ENCODE data around the gene S100Z.
"Not testable (repeated sequence)": the region's sequence is repeated elsewhere in the genome, so short reads cannot be mapped to it uniquely, and the experiment has no call there.

The S100Z gene

DNA sequence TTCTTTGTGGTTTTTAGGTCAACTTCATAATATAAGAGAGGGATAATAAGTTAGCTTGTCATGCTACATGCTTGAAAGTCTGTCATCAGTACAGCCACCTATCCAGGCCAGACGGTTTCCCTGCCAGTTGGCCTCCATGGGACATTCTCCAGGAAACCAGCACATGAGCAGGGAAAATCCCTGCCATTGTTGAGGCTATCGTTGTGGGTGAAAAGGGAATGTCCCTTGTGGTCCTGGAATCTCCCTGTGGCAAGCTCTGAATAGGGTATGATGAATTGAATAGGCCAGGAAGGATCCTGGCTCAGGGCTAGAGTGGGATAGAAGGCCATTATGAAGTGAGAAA is 18.7 kb upstream of the S100Z start:
- DNase-seq: no peak

- no peak for DNase-seq
Measured at GRCh38 chr5:76836181-76836580, 13.6 kb upstream of the S100Z start.

GRCh38 chr5:76836585-76836984 is 13.2 kb upstream of the S100Z start:
- no peak for DNase-seq

GRCh38 chr5:76838481-76839261 is 11.1 kb upstream of the S100Z start:
- no peak for DNase-seq

DNA sequence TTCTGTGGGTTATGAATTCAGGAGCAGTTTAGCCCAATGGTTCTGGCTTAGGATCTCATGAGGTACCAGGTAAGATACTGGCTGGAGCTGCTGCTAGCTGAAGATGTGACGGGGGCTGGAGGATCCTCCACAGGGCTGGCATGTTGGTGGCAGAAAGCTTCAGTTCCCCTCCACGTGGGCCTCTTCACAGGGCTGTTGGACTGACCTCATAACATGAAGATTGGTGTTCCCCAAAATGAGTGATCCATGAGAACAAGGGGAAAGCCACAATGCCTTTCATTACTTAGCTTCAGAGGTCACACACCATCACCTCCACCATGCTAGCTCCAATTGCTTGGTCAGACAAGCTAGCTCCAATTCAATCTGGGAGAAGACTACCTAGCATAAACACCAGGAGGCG is 8.5 kb upstream of the S100Z start:
- DNase-seq: no peak

DNA sequence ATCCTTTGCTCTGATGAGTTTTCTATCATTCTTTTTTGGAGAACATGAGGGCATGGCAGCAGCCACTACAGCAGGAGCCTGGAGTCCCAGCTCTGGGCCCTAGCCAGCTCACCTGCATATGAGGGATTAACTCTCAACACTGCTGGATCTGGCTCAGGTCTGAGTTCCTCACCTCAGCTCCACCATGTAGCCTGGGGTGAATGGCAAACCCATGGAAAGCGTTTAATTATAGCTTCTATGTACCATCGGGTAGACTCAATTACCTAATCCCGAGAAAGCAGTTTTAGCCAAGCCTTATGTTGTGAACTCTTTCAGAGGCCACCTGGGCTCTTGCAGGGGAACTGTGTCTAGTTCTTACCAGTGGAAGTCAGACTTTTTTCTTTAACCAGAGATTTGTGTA is 3.9 kb upstream of the S100Z start:
- DNase-seq: no peak

DNA sequence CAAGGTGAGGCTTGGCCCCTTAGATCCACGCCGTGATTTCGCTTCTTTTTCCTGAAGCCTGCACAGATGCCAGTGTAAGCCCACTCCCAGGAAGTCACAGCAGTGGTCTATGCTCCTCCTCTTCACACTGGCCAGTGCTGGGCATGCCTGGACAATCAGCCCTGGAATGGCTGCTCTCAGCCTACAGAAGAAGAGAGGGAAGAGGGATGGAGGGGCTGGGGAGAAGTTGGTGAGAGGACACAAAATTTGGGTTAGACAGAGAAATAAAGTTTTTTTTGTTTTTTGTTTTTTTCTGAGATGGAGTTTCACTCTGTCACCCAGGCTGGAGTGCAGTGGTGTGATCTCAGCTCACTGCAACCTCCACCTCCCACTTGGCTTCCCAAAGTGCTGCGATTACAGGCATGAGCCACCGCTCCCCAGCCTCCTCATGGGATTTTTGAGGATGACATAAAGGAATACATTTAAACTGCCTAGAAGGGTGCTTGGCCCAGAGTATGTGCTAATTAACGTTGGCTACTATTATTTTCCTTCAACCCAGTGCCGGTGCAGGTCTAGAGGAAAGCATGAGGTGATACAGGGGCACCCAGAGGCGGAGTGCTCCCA is 830 bp downstream of the S100Z start:
- DNase-seq: no peak

GRCh38 chr5:76851728-76852369 is 2.0 kb downstream of the S100Z start:
- no peak for DNase-seq

DNA sequence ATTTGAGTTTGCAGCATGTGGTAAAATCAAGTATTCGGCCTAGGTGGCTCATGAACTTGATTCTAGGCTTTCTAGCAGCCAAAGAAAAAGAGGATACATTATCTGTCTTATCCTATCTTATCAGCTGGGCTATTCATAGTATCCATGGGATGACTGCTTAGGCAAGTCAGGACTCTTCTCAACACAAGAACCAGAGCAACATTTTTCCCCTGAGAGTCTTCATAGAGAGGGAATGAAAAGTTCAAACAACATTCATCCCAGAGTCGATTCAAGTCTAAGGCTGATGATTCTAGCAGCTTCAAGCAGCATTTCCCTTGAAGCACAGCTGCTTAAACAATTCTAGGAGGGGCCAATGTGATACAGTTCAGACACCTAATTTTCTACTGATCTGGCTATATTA is 3.0 kb downstream of the S100Z start:
- no peak for DNase-seq

GRCh38 chr5:76853741-76854140 is 3.9 kb downstream of the S100Z start:
- DNase-seq: not testable (repeated sequence)

GRCh38 chr5:76854644-76855043 is 4.8 kb downstream of the S100Z start:
- DNase-seq: no peak

GRCh38 chr5:76855501-76855900 is 5.7 kb downstream of the S100Z start:
- DNase-seq: not testable (repeated sequence)

DNA sequence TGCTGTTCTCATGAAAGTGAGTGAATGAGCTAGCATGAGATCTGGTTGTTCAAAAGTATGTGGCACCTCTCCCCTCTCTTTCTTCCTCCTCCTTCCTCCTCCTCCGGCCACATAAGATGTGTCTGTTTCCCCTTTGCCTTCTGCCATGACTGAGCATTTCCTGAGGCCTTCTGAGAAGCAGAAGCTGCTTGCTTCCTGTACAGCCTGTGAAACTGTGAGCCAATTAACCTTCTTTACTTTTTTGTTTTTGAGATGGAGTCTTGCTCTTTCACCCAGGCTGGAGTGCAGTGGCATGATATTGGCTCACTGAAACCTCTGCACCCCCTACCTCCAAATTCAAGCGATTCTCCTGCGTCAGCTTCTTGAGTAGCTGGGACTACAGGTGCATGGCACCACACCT is 6.1 kb downstream of the S100Z start:
- DNase-seq: no peak

DNA sequence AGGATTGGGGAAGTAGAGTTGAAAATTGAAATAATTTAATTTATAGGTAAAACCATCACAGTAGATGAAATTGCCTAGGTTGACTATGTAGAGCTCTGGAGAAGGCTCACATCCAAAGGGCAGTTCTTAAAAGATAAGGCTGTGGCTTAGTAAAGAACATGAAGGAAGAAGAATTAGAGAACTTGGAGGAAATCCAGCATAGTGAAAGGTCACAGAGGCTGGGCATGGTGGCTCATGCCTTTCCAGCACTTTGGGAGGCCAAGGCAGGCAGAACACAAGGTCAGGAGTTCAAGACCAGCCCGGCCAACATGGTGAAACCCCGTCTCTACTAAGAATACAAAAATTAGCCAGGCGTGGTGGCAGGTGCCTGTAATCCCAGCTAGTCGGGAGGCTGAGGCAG is 7.0 kb downstream of the S100Z start:
- not testable (repeated sequence) for DNase-seq

DNA sequence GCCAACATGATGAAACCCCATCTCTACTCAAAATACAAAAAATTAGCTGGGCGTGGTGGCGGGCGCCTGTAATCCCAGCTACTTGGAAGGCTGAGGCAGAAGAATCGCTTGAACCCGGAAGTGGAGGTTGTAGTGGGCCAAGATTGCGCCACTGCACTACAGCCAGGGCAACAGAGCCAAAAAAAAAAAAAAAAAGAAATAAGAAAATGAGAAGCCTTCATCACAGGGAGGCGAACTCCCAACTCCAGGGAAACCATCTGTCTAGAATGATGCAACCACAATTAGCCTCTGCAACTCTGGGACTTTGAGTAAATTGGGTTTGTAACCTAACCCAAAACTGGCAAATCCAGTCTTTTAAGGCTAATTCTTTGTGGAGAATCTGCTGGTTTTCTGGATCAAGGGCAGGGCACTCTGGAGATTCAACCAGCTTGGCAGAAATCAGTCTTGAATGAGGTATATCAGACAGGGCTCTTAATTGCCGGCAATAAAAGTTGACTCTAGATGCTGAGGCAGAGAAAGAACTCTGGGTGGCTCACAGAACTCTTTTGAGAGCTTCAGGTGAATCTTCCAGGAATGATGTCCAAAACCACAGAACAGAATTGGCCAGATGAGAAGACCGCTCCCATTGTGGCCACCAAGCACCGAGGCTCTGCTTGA is 9.9 kb downstream of the S100Z start:
- no peak for DNase-seq

DNA sequence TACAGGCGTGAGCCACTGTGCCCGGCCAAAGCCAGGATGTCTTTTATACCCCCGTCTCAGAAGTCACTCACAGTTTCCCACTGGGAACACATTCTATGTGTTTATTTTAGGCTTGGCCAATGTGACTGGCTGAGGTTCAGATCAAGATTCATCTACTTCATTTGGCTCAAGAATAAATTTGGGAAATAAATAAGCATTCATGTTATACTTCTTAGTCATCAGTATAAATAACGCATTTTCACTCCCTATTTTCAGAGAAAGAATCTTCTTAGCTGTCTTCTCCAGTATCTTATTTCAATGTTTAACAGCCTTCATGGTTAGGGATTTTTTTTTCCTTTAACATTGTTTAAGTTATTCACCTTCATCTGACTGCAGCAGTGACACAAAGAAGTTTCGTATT is 11.8 kb downstream of the S100Z start:
- no peak for DNase-seq

DNA sequence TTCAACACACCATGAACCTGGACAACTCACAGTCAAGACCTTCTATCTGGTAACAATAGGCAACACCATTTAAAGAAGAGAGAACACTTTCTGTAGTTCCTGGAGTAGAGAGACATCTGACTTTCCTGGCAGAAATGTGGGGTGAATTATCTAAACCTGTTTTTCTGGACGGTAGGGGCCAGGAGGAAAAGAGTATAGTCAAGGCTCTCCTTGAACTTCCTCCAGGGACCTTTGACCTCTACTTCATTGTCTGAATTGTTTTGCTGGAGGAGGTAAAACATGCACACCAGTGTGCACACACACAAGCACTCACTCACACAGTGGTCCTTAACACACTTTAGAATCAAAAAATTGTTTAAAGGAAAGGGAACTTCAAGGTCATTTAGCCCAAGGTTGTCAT is 13.2 kb downstream of the S100Z start:
- no peak for DNase-seq

GRCh38 chr5:76866503-76866902 is 16.7 kb downstream of the S100Z start:
- no peak for DNase-seq

DNA sequence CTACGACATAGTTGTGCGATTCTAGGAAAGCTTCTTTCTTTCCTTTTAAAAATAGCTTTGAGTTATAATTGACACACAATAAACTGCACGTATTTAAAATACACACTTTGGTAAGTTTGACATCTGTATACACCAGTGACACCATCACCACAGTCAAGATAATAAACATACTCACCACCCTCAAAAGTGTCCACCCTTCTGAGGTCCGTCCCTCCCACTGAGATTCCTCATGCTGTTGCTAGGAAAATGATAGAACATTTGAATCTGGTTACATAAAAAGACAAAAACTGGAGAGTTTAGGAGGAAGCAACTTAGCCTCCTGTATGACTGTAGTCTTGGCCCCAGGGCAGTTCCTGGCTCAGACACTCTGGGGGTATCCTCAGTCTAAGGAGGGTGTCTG is 17.2 kb downstream of the S100Z start:
- no peak for DNase-seq

DNA sequence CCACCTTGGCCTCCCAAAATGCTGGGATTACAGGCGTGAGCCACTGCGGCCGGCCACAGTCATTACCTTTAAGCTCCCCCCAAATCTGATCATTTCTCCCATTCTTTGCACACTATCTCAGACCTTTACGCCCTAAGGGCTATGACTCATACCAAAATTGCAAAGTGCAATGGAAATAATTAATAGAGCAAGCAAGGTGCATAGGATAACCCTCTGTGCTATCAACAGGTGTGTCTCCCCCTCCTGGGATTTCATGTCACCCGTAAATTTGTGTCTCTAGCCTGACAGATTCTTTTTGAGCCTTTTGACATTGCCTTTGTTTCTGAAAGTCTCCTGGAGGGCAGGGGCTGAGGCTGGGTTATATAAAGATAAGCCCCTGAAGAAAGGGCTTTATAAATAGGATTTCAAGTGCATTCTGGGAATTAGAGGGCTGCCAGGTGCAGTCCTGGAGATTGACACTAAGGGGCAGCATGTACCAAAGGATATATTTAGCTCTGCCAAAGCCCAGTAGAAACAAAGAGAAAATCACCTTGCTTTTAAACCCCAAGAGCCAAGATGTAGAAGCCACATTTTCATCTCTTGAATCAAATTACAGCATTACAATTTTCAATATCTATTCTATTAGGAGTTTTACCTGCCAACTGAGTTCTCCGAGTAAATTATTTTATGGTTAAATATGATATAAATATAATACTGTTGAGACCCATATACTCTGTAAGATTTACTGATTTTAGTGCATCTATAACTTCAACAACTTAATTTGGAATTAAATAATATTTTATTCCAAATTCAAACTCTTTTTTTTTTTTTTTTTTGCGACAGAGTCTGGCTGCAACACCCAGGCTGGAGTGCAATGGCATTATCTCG is 18.2 kb downstream of the S100Z start:
- DNase-seq: peak; percentile 62

GRCh38 chr5:76870046-76870445 is 20.2 kb downstream of the S100Z start:
- no peak for DNase-seq

GRCh38 chr5:76874088-76874581 is 24.3 kb downstream of the S100Z start:
- DNase-seq: no peak

Data from NCI-H1694 treated with DMSO at 0.1 percent for 48 hours (cell line).